Liver (tissue), 9 donors: ENCODE results near the gene NAP1L1. TPM values are rescaled to one million over a fixed set of nuclear protein-coding genes. Genes with fewer than 3 reads are reported as not detected.

Experiments used
- DNase-seq: peaks from one replicate; pipeline ENCODE4 v3.0.0-alpha.2; 2017; ENCODE audit warnings: low spot score
- H3K27ac ChIP-seq, 2 donors: one replicate each; pipeline ENCODE4 v1.7.0; 2013; ENCODE audit warnings: inconsistent platforms in 2 of 2, low read length in 2 of 2, control low read depth in 1 of 2, low read depth in 1 of 2, mild to moderate bottlenecking in 1 of 2
- H3K27me3 ChIP-seq, 4 donors: one replicate each; pipeline versions ENCODE4 v1.6.1 to v1.7.0; 2013; ENCODE audit warnings: low read length in 3 of 4, inconsistent platforms in 1 of 4, mild to moderate bottlenecking in 1 of 4, moderate library complexity in 1 of 4; ENCODE audit not compliant: control insufficient read depth in 4 of 4, insufficient read depth in 4 of 4
- H3K36me3 ChIP-seq, 4 donors: one replicate each; pipeline versions ENCODE4 v1.6.1 to v1.7.0; 2013; ENCODE audit warnings: low read length in 3 of 4, mild to moderate bottlenecking in 3 of 4, low read depth in 1 of 4, moderate library complexity in 1 of 4; ENCODE audit not compliant: control insufficient read depth in 4 of 4, insufficient read depth in 3 of 4
- H3K4me1 ChIP-seq, 4 donors: one replicate each; pipeline versions ENCODE4 v1.6.1 to v1.7.0; 2013; ENCODE audit warnings: low read length in 3 of 4, mild to moderate bottlenecking in 3 of 4, moderate library complexity in 1 of 4; ENCODE audit not compliant: control insufficient read depth in 4 of 4, insufficient read depth in 4 of 4
- H3K4me3 ChIP-seq, 3 donors: one replicate each; pipeline versions ENCODE4 v1.6.1 to v1.7.0; 2013; ENCODE audit warnings: low read length in 3 of 3, control low read depth in 1 of 3, low read depth in 1 of 3, mild to moderate bottlenecking in 1 of 3
- H3K9ac ChIP-seq, 2 donors: one replicate each; pipeline ENCODE4 v1.7.0; 2013; ENCODE audit warnings: low read length in 2 of 2, mild to moderate bottlenecking in 2 of 2, moderate library complexity in 2 of 2, control low read depth in 1 of 2, low read depth in 1 of 2
- H3K9me3 ChIP-seq, 4 donors: one replicate each; pipeline versions ENCODE4 v1.6.1 to v1.7.0; 2013; ENCODE audit warnings: low read length in 3 of 4; ENCODE audit not compliant: control insufficient read depth in 4 of 4
- EGR1 ChIP-seq, 2 donors: IDR thresholded peaks; 2 replicates each; pipeline ENCODE4 v1.6.1; 2016 to 2018; ENCODE audit warnings: antibody characterized with exemption in 2 of 2, low read depth in 2 of 2
- FOXA1 ChIP-seq: IDR thresholded peaks from 2 replicates; pipeline ENCODE4 v1.6.1; 2016; ENCODE audit warnings: antibody characterized with exemption
- GABPA ChIP-seq, 2 donors: IDR thresholded peaks in 1 of 2; conservative IDR thresholded peaks in 1 of 2; 2 replicates each; pipeline ENCODE4 v1.6.1; 2016; ENCODE audit warnings: antibody characterized with exemption in 2 of 2, mild to moderate bottlenecking in 1 of 2, moderate library complexity in 1 of 2
- HNF4A ChIP-seq, 2 donors: conservative IDR thresholded peaks; 2 replicates each; pipeline ENCODE4 v1.6.1; 2016; ENCODE audit warnings: antibody characterized with exemption in 2 of 2, mild to moderate bottlenecking in 2 of 2
- JUND ChIP-seq, 2 donors: IDR thresholded peaks; 2 replicates each; pipeline ENCODE4 v1.6.1; 2016; ENCODE audit warnings: antibody characterized with exemption in 2 of 2
- NR2F2 ChIP-seq: IDR thresholded peaks from 2 replicates; pipeline ENCODE4 v1.6.1; 2016; ENCODE audit warnings: antibody characterized with exemption
- RAD21 ChIP-seq, 2 donors: IDR thresholded peaks; 2 replicates each; pipeline ENCODE4 v1.6.1; 2016; ENCODE audit warnings: antibody characterized with exemption in 2 of 2, mild to moderate bottlenecking in 2 of 2
- RXRA ChIP-seq, 2 donors: IDR thresholded peaks; 2 replicates each; pipeline ENCODE4 v1.6.1; 2017 to 2018; ENCODE audit warnings: antibody characterized with exemption in 2 of 2, mild to moderate bottlenecking in 1 of 2
- TAF1 ChIP-seq: conservative IDR thresholded peaks from 2 replicates; pipeline ENCODE4 v1.6.1; 2016; ENCODE audit warnings: antibody characterized with exemption, mild to moderate bottlenecking
- YY1 ChIP-seq: IDR thresholded peaks from 2 replicates; pipeline ENCODE4 v1.6.1; 2016; ENCODE audit warnings: antibody characterized with exemption, mild to moderate bottlenecking
- WGBS: extraction: QIAGEN DNeasy Blood & Tissue Kit; methylation state at CpG from one replicate; pipeline ENCODE4 v1.1.7; 2013; 5-methylcytosine and 5-hydroxymethylcytosine counted together
- polyA plus RNA-seq, 2 donors: library from polyadenylated mRNA; stranded (reverse) in 1 of 2; unstranded in 1 of 2; fragments of 200-250 nt in 1 of 2; fragments of >200 nt in 1 of 2; fragmentation: Nextera tagmentation in 1 of 2; extraction: Ambion mirVana in 1 of 2; gene quantifications; one replicate each; pipeline versions ENCODE4 v1.2.1 to v1.2.3, GENCODE V29; 2013 to 2015
- total RNA-seq, 2 donors: library from RNA; depleted of rRNA; stranded (reverse); fragments of >200 nt; gene quantifications; one replicate each; pipeline ENCODE4 v1.2.3, GENCODE V29; 2014
- TF ChIP-seq, protein P1 (sequence below): IDR thresholded peaks from 2 replicates; pipeline ENCODE4 v1.6.1; 2016; ENCODE audit warnings: antibody characterized with exemption
- TF ChIP-seq, protein P2 (sequence below): IDR thresholded peaks from 2 replicates; pipeline ENCODE4 v1.6.1; 2016; ENCODE audit warnings: antibody characterized with exemption
- TF ChIP-seq, protein P3 (sequence below): fragments of 150-350 bp; IDR thresholded peaks from 2 replicates; pipeline ENCODE4 v1.5.1; 2017; ENCODE audit warnings: improper control_type of control experiment, low read depth, low read length; ENCODE audit not compliant: missing input control
- TF ChIP-seq, protein P4 (sequence below): IDR thresholded peaks from 2 replicates; pipeline ENCODE4 v1.6.1; 2016; ENCODE audit warnings: antibody characterized with exemption
- TF ChIP-seq, protein P5 (sequence below): IDR thresholded peaks from 2 replicates; pipeline ENCODE4 v1.6.1; 2016; ENCODE audit warnings: antibody characterized with exemption, mild to moderate bottlenecking
- donor health status: healthy.
- donor health status: healthy.
- donor health status: healthy.
- donor health status: healthy.
- donor health status: healthy.

NAP1L1 gene
- total and polyA plus RNA-seq, 4 donors = 36.6 to 74.7 (median 42.4) TPM

DNA sequence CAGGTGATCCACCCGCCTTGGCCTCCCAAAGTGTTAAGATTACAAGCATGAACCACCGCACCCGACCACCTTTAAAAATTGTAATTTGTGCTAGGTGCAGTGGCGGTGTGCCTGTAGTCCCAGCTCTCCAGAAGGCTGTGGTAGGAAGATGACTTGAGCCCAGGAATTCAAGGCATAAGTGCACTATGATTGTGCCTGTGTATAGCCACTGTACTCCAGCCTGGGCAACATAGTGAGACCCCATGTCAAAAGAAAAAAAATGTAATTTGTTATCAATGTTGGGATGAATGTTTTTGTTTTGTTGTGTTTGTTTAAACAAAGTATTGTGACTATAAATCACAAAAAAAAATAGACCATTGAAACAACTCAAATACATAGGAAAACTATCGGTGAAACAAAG lies 43.1 kb upstream of the NAP1L1 start:
- TF ChIP-seq, protein P1, sequence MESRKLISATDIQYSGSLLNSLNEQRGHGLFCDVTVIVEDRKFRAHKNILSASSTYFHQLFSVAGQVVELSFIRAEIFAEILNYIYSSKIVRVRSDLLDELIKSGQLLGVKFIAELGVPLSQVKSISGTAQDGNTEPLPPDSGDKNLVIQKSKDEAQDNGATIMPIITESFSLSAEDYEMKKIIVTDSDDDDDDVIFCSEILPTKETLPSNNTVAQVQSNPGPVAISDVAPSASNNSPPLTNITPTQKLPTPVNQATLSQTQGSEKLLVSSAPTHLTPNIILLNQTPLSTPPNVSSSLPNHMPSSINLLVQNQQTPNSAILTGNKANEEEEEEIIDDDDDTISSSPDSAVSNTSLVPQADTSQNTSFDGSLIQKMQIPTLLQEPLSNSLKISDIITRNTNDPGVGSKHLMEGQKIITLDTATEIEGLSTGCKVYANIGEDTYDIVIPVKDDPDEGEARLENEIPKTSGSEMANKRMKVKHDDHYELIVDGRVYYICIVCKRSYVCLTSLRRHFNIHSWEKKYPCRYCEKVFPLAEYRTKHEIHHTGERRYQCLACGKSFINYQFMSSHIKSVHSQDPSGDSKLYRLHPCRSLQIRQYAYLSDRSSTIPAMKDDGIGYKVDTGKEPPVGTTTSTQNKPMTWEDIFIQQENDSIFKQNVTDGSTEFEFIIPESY = no peak
- TF ChIP-seq YY1 (no peak), RXRA (IDR thresholded peaks at IDR 0.05) (no peak), HNF4A (conservative IDR thresholded peaks at IDR 0.05) (no peak), JUND (IDR thresholded peaks at IDR 0.05) (no peak), NR2F2 (no peak), TAF1 (no peak)
- TF ChIP-seq, protein P2, sequence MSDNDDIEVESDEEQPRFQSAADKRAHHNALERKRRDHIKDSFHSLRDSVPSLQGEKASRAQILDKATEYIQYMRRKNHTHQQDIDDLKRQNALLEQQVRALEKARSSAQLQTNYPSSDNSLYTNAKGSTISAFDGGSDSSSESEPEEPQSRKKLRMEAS = no peak
- Histone ChIP-seq H3K9me3 (no peaks in the 10 kb centered on the region), H3K27ac (no peak overlapping the region), H3K36me3 (no peaks in the 10 kb centered on the region), H3K9ac (no peak overlapping the region), H3K4me1 (no peaks in the 10 kb centered on the region), H3K4me3 (no peak overlapping the region), H3K27me3 (no peaks in the 10 kb centered on the region)
- DNase-seq = no peak
- 96% methylated on average over 5 of the region's 5 CpGs for WGBS

DNA sequence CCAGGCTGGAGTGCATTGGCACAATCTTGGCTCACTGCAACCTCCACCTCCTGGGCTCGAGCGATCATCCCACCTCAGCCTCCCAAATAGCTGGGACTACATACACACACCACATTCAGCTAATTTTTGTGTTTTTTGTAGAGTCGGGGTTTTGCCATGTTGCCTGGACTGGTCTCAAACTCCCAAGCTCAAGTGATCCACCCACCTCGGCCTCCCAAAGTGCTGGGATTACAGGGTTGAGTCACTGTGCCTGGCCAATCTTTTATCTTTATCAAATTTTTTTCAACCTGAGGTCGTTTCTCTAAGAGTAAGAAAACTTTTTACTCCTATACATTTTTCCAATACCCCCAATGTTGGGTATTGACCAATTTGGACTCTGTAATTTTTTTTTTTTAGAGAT lies 40.0 kb upstream of the NAP1L1 start:
- Histone ChIP-seq H3K27me3 (no peaks in the 10 kb centered on the region), H3K36me3 (no peaks in the 10 kb centered on the region), H3K9ac (no peak overlapping the region), H3K9me3 (no peaks in the 10 kb centered on the region), H3K4me3 (no peak overlapping the region), H3K27ac (no peak overlapping the region), H3K4me1 (no peaks in the 10 kb centered on the region)
- TF ChIP-seq NR2F2 = no peak
- no peak for DNase-seq
- 69% methylated on average over 5 of the region's 5 CpGs for WGBS

DNA sequence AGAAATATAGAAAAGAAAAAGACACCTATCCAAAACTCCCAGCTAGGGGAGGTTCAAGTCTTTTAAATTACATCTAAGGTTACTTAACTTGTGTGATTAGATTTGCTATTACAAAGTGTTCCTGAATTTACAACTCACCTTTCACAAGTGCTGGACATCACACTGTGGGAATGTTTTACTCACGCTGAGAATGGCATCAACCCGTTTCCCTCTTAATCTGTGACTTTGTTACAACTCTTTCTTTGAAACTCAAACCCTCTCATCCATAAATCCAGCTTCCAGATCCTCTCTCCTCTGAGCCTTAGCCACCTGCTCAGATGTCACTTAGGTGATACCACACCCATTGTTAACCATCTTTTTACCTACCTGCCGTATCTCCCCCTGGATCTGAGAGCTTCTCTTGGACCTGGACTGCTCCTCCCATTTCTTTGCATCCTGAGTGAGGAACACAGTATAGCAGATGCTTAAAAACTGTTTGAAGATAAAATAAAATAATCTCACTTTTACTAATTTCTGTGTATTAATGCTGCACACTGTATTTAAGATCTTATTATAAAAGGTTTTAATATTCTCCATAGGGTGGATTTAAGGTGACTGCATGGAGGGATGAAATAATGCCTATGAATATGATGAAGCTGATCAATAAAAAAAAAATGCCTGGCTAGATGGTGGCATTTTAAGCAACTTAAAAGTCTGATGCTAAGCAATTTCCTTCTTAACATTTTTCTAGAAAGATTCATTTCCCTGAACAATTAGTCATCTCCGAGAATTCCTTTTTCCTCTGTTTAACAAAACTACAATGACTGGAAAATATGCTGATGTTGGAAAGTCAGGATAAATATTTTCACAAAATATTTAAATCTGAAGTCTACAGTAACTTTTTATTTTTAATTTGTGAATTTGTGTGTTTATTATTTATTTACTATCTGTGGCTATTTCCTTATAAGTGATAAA lies 39.1 kb upstream of the NAP1L1 start:
- no peak overlapping the region for H3K9ac ChIP-seq
- TF ChIP-seq FOXA1 = no peak
- TF ChIP-seq, protein P1 = no peak
- TF ChIP-seq, protein P3, sequence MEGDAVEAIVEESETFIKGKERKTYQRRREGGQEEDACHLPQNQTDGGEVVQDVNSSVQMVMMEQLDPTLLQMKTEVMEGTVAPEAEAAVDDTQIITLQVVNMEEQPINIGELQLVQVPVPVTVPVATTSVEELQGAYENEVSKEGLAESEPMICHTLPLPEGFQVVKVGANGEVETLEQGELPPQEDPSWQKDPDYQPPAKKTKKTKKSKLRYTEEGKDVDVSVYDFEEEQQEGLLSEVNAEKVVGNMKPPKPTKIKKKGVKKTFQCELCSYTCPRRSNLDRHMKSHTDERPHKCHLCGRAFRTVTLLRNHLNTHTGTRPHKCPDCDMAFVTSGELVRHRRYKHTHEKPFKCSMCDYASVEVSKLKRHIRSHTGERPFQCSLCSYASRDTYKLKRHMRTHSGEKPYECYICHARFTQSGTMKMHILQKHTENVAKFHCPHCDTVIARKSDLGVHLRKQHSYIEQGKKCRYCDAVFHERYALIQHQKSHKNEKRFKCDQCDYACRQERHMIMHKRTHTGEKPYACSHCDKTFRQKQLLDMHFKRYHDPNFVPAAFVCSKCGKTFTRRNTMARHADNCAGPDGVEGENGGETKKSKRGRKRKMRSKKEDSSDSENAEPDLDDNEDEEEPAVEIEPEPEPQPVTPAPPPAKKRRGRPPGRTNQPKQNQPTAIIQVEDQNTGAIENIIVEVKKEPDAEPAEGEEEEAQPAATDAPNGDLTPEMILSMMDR = no peak
- TF ChIP-seq RAD21 (IDR thresholded peaks at IDR 0.05) = no peak
- no peak for TF ChIP-seq NR2F2
- no peak for TF ChIP-seq HNF4A (conservative IDR thresholded peaks at IDR 0.05)
- TF ChIP-seq, protein P2 = no peak
- no peak for TF ChIP-seq TAF1
- TF ChIP-seq, protein P4, sequence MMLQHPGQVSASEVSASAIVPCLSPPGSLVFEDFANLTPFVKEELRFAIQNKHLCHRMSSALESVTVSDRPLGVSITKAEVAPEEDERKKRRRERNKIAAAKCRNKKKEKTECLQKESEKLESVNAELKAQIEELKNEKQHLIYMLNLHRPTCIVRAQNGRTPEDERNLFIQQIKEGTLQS = no peak
- no peak for TF ChIP-seq GABPA (IDR thresholded peaks at IDR 0.05 in 1 of 2, conservative IDR thresholded peaks at IDR 0.05 in 1 of 2)
- no peak for TF ChIP-seq EGR1 (IDR thresholded peaks at IDR 0.05; ENCODE audit: low read depth in 2 of 2)
- no peak for TF ChIP-seq RXRA (IDR thresholded peaks at IDR 0.05)
- TF ChIP-seq, protein P5, sequence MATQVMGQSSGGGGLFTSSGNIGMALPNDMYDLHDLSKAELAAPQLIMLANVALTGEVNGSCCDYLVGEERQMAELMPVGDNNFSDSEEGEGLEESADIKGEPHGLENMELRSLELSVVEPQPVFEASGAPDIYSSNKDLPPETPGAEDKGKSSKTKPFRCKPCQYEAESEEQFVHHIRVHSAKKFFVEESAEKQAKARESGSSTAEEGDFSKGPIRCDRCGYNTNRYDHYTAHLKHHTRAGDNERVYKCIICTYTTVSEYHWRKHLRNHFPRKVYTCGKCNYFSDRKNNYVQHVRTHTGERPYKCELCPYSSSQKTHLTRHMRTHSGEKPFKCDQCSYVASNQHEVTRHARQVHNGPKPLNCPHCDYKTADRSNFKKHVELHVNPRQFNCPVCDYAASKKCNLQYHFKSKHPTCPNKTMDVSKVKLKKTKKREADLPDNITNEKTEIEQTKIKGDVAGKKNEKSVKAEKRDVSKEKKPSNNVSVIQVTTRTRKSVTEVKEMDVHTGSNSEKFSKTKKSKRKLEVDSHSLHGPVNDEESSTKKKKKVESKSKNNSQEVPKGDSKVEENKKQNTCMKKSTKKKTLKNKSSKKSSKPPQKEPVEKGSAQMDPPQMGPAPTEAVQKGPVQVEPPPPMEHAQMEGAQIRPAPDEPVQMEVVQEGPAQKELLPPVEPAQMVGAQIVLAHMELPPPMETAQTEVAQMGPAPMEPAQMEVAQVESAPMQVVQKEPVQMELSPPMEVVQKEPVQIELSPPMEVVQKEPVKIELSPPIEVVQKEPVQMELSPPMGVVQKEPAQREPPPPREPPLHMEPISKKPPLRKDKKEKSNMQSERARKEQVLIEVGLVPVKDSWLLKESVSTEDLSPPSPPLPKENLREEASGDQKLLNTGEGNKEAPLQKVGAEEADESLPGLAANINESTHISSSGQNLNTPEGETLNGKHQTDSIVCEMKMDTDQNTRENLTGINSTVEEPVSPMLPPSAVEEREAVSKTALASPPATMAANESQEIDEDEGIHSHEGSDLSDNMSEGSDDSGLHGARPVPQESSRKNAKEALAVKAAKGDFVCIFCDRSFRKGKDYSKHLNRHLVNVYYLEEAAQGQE = no peak

More for the DNA sequence above, 39.1 kb upstream of the NAP1L1 start:
- H3K27ac ChIP-seq = no peak overlapping the region
- WGBS = 51% methylated on average over 4 of the region's 4 CpGs
- no peak overlapping the region for H3K4me3 ChIP-seq
- H3K4me1 ChIP-seq = no peaks in the 10 kb centered on the region
- H3K36me3 ChIP-seq = no peaks in the 10 kb centered on the region
- no peaks in the 10 kb centered on the region for H3K27me3 ChIP-seq
- DNase-seq = no peak
- no peaks in the 10 kb centered on the region for H3K9me3 ChIP-seq
